T-helper 22 cell (primary cell): ENCODE results near the gene CLDN15.

Experiments
- DNase-seq: peaks from one replicate; pipeline ENCODE4 v3.0.0-alpha.2; 2020; ENCODE audit warnings: low read depth

CLDN15 gene

GRCh38 chr7:101244375-101245146, 7.0 kb upstream of the CLDN15 start, which contains the start of gene FIS1:
FIS1 (minus strand) TSS chr7:101245081; CDS start chr7:101245004, 77 bp downstream.
- peak; percentile 88 for DNase-seq

- no peak for DNase-seq
Observed at GRCh38 chr7:101243646-101244374, 6.2 kb upstream of the CLDN15 start.

- DNase-seq, result no peak
Observed at GRCh38 chr7:101241443-101242349, 4.1 kb upstream of the CLDN15 start.

GRCh38 chr7:101241015-101241363, 3.4 kb upstream of the CLDN15 start:
- DNase-seq, result no peak

- no peak for DNase-seq
Observed at GRCh38 chr7:101240226-101241014, 2.8 kb upstream of the CLDN15 start.

- no peak for DNase-seq
Observed at GRCh38 chr7:101239951-101240220, 2.3 kb upstream of the CLDN15 start.

GRCh38 chr7:101239191-101239950, 1.8 kb upstream of the CLDN15 start:
- no peak for DNase-seq

- no peak for DNase-seq
Observed at GRCh38 chr7:101238226-101239182, 902 bp upstream of the CLDN15 start.

GRCh38 chr7:101236292-101236835, 1.2 kb downstream of the CLDN15 start:
- DNase-seq, result no peak

- no peak for DNase-seq
Observed at GRCh38 chr7:101235522-101235921, 2.1 kb downstream of the CLDN15 start.

- no peak for DNase-seq
Observed at GRCh38 chr7:101235050-101235449, 2.6 kb downstream of the CLDN15 start.

GRCh38 chr7:101234636-101235035, 3.0 kb downstream of the CLDN15 start:
- DNase-seq, result no peak

GRCh38 chr7:101233907-101234547, 3.6 kb downstream of the CLDN15 start:
- DNase-seq, result no peak

- no peak for DNase-seq
Observed at GRCh38 chr7:101232141-101232850, 5.3 kb downstream of the CLDN15 start.

- no peak for DNase-seq
Observed at GRCh38 chr7:101231644-101232043, 6.0 kb downstream of the CLDN15 start.

- no peak for DNase-seq
Observed at GRCh38 chr7:101226721-101227120, 10.9 kb downstream of the CLDN15 start.

GRCh38 chr7:101225650-101226049, 12.0 kb downstream of the CLDN15 start:
- no peak for DNase-seq

- no peak for DNase-seq
Observed at GRCh38 chr7:101223528-101223927, 14.1 kb downstream of the CLDN15 start.
